HG03342 (cell line): Measurements from ENCODE around the gene EDA.

Experiments
- ATAC-seq: cut with Tn5 transposase; IDR thresholded peaks from one replicate; pipeline ENCODE4 v1.9.1; 2021; ENCODE audit warnings: mild to moderate bottlenecking, moderate library complexity; ENCODE audit not compliant: unreplicated experiment

Gene EDA

GRCh38 chrX:69615779-69616456 lies at the start of gene EDA:
TSS of gene EDA (plus strand) at chrX:69616113.
- peak; percentile 58 for ATAC-seq

- no peak for ATAC-seq
Observed at GRCh38 chrX:69568828-69569227, 47.1 kb upstream of the EDA start.

- no peak for ATAC-seq
Observed at GRCh38 chrX:69597399-69597798, 18.5 kb upstream of the EDA start.

GRCh38 chrX:69600182-69600581 lies 15.7 kb upstream of the EDA start:
- ATAC-seq: no peak

- ATAC-seq: no peak
Observed at GRCh38 chrX:69603566-69604194, 12.2 kb upstream of the EDA start.

- no peak for ATAC-seq
Observed at GRCh38 chrX:69605521-69605920, 10.4 kb upstream of the EDA start.

- ATAC-seq: no peak
Observed at GRCh38 chrX:69607616-69608015, 8.3 kb upstream of the EDA start.

- no peak for ATAC-seq
Observed at GRCh38 chrX:69613946-69614345, 2.0 kb upstream of the EDA start.

GRCh38 chrX:69614886-69615285 lies 1.0 kb upstream of the EDA start:
- no peak for ATAC-seq

- no peak for ATAC-seq
Observed at GRCh38 chrX:69615342-69615741, 571 bp upstream of the EDA start.

GRCh38 chrX:69616457-69617203 lies 717 bp downstream of the EDA start:
- no peak for ATAC-seq

- no peak for ATAC-seq
Observed at GRCh38 chrX:69618803-69619202, 2.9 kb downstream of the EDA start.

- ATAC-seq: no peak
Observed at GRCh38 chrX:69626129-69626528, 10.2 kb downstream of the EDA start.

- no peak for ATAC-seq
Observed at GRCh38 chrX:69627744-69628143, 11.8 kb downstream of the EDA start.

- ATAC-seq: no peak
Observed at GRCh38 chrX:69630147-69630546, 14.2 kb downstream of the EDA start.

GRCh38 chrX:69664693-69665092 lies 48.8 kb downstream of the EDA start:
- no peak for ATAC-seq

GRCh38 chrX:69670001-69670555 lies 54.2 kb downstream of the EDA start:
- ATAC-seq: no peak

GRCh38 chrX:69674891-69675290 lies 59.0 kb downstream of the EDA start:
- ATAC-seq: no peak

GRCh38 chrX:69705818-69706217 lies 89.9 kb downstream of the EDA start:
- no peak for ATAC-seq

GRCh38 chrX:69718102-69718501 lies 102.2 kb downstream of the EDA start:
- ATAC-seq: no peak

GRCh38 chrX:69724307-69724706 lies 108.4 kb downstream of the EDA start:
- no peak for ATAC-seq

GRCh38 chrX:69740317-69740716 lies 124.4 kb downstream of the EDA start:
- no peak for ATAC-seq
